Stimulated activated CD4-positive, alpha-beta T cell treated with anti-CD3 and anti-CD28 coated beads, Interleukin-15, amount 100 ng/mL, for 1 hour (primary cell): ENCODE measurements around the gene ALDH1L2.
A peak's percentile ranks its signal among the peaks of the same experiment; 100 is the strongest.
"Not testable (repeated sequence)": the region's sequence is repeated elsewhere in the genome, so short reads cannot be mapped to it uniquely, and the experiment has no call there.

ENCODE experiments used
- DNase-seq, 2 donors: peaks; one replicate each; pipeline ENCODE4 v3.0.0-alpha.2; 2020; ENCODE audit warnings: low read depth in 1 of 2, low spot score in 1 of 2

Gene ALDH1L2

GRCh38 chr12:105084251-105085250 is at the start of gene ALDH1L2:
ALDH1L2 (minus strand) TSS chr12:105084458; CDS start chr12:105084436, 22 bp downstream.
- DNase-seq = peak in 1 of 2 donors; percentile 37

GRCh38 chr12:105120551-105120950 is 36.3 kb upstream of the ALDH1L2 start:
- DNase-seq = no peak

- DNase-seq = no peak
These were observed 32.7 kb upstream of the ALDH1L2 start for GRCh38 chr12:105116969-105117368.

GRCh38 chr12:105113094-105113493 is 28.8 kb upstream of the ALDH1L2 start:
- DNase-seq = no peak

GRCh38 chr12:105110851-105111250 is 26.6 kb upstream of the ALDH1L2 start:
- no peak for DNase-seq

- DNase-seq = no peak
These were observed 25.4 kb upstream of the ALDH1L2 start for GRCh38 chr12:105109465-105110212.

- peak; percentile 84 to 91 for DNase-seq
These were observed 23.5 kb upstream of the ALDH1L2 start, which contains the start of gene WASHC4 for GRCh38 chr12:105107494-105108371. WASHC4 (plus strand) TSS chr12:105107731; CDS start chr12:105107801, 70 bp downstream.

- no peak for DNase-seq
These were observed 22.9 kb upstream of the ALDH1L2 start for GRCh38 chr12:105107171-105107493.

GRCh38 chr12:105106621-105107020 is 22.4 kb upstream of the ALDH1L2 start:
- DNase-seq = no peak

GRCh38 chr12:105104762-105105161 is 20.5 kb upstream of the ALDH1L2 start:
- DNase-seq = no peak

GRCh38 chr12:105102673-105103072 is 18.4 kb upstream of the ALDH1L2 start:
- DNase-seq = no peak

- DNase-seq = no peak
These were observed 16.7 kb upstream of the ALDH1L2 start for GRCh38 chr12:105100998-105101397.

GRCh38 chr12:105100207-105100985 is 16.1 kb upstream of the ALDH1L2 start:
- no peak for DNase-seq

GRCh38 chr12:105099356-105099755 is 15.1 kb upstream of the ALDH1L2 start:
- no peak for DNase-seq

- DNase-seq = not testable (repeated sequence)
These were observed 11.1 kb upstream of the ALDH1L2 start for GRCh38 chr12:105095338-105095737.

GRCh38 chr12:105092336-105092735 is 8.1 kb upstream of the ALDH1L2 start:
- DNase-seq = no peak

GRCh38 chr12:105091476-105092206 is 7.4 kb upstream of the ALDH1L2 start:
- DNase-seq = no peak

GRCh38 chr12:105090361-105090760 is 6.1 kb upstream of the ALDH1L2 start:
- no peak for DNase-seq

GRCh38 chr12:105089817-105090216 is 5.6 kb upstream of the ALDH1L2 start:
- no peak for DNase-seq
